Erythroblast (primary cell): ENCODE measurements around the gene OR2V2.
A peak's percentile ranks its signal among the peaks of the same experiment; 100 is the strongest.
"Not testable (repeated sequence)": the region's sequence is repeated elsewhere in the genome, so short reads cannot be mapped to it uniquely, and the experiment has no call there.

Source experiments
- DNase-seq, 2 experiments: peaks; one replicate each; lab custom pipeline; 2025; lab: John Stamatoyannopoulos, UW
- GATA1 ChIP-seq: IDR thresholded peaks from 2 replicates; pipeline ENCODE4 v1.6.1; 2011; ENCODE audit warnings: low read depth, mild to moderate bottlenecking, control low read depth, low read length, moderate library complexity
- POLR2A ChIP-seq: IDR thresholded peaks from 2 replicates; pipeline ENCODE4 v1.6.1; 2011; ENCODE audit warnings: mild to moderate bottlenecking, low read length

OR2V2 gene

DNA sequence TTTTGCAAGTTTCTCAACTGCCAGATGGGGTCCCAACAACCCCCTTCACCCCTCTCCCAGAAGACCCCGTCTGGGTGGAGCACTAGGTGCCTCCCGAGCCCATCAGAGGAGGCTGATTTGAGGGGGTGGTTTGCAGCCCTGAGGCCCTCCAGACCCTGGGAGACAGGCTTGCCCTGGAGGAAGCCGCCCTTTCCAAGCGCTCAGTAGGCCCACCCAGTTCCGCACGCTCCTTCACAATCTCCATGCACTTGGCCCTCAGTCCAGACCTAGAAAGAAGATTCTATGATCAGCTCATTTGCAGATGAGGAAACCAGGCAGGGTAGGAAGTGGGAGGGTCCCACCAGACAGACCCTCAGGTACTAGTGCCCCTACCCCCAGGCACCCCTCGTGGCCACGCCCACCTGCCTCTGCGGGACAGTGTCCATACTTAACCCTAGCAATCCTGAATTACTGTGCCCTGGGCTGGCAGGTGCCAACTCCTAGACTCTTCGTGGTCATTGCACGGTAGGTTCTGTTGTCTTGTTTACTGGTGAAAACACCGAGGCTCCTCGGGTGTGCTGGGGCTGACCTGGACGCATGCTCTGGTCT, 38.7 kb upstream of the OR2V2 start:
- DNase-seq: no peak
- TF ChIP-seq POLR2A: no peak
- no peak for TF ChIP-seq GATA1

DNA sequence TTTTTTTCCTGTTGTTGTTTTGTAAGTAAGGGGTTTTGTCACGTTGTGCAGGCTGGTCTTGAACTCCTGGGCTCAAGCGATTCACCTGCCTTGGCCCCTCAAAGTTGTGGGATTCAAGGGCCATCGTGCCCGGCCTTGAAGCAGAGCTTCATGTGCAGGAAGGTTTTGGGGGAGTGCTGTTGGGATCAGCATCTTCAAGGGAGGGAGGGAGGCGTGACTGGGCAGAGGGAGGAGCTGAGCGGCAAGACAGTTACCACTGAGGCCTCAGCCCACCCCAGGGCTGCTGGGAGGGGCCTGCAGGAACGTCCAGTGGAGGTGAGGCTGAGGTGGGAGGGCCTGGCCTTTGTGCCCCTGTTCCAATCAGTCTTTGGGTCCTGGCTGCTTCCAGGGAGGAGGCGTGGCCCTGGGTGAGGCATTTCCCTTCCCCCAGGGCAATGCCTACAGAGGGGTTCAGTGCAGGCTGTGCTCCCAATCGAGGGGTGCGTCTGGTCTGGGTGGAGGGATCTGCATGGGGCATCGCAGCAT, 37.8 kb upstream of the OR2V2 start:
- DNase-seq: no peak
- TF ChIP-seq POLR2A (no peak), GATA1 (no peak)

DNA sequence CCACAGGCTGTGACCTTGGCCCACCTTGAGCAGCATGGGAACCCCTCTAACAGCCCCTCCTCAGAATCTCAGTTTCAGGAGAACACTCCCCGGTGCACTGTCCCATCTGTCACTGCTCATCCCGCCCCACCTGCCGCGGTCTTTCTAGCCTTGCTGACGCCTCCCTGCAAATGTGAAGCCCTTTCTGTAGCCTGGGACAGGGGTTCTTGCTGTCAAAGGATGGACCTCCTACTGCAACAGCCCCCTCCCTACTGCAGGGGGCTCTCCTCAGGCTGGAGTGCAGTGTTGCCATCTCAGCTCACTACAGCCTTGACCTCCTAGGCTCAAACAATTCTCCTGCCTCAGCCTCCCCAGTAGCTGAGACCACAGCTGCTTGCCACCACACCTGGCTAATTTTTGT, 36.4 kb upstream of the OR2V2 start:
- TF ChIP-seq POLR2A (no peak), GATA1 (no peak)
- DNase-seq: no peak

DNA sequence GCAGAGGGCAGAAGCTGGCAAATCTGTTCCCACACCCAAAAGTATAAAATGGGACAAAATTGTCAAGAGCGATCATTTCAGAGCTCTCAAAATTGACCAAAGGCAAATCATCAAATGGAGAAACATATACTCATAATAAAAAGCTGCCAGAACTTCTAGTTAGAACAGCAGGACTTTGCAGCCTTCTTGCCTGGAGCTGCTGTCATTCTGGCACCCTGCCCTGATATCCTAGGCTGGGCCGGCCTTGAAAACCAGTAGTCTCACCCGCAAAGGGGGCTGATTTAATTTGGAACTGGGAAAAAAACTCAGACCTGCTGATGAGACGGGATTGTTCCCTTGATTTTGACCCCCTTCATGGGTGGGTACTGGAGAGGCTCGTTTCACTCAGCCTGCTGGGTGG, 34.9 kb upstream of the OR2V2 start:
- DNase-seq: no peak
- TF ChIP-seq GATA1 (no peak), POLR2A (no peak)

DNA sequence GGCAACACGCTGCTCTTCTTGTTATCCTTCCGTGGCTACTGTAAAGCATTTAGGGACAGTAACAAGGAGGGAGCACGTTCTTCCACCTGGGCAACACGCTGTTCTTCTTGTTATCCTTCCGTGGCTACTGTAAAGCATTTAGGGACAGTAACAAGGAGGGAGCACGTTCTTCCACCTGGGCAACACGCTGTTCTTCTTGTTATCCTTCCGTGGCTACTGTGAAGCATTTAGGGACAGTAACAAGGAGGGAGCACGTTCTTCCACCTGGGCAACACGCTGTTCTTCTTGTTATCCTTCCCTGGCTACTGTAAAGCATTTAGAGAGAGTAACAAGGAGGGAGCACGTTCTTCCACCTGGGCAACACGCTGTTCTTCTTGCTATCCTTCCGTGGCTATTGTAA, 33.8 kb upstream of the OR2V2 start:
- DNase-seq: not testable (repeated sequence)

- DNase-seq: no peak
- TF ChIP-seq POLR2A (no peak), GATA1 (no peak)
These were observed 33.0 kb upstream of the OR2V2 start for GRCh38 chr5:181114284-181114843.

DNA sequence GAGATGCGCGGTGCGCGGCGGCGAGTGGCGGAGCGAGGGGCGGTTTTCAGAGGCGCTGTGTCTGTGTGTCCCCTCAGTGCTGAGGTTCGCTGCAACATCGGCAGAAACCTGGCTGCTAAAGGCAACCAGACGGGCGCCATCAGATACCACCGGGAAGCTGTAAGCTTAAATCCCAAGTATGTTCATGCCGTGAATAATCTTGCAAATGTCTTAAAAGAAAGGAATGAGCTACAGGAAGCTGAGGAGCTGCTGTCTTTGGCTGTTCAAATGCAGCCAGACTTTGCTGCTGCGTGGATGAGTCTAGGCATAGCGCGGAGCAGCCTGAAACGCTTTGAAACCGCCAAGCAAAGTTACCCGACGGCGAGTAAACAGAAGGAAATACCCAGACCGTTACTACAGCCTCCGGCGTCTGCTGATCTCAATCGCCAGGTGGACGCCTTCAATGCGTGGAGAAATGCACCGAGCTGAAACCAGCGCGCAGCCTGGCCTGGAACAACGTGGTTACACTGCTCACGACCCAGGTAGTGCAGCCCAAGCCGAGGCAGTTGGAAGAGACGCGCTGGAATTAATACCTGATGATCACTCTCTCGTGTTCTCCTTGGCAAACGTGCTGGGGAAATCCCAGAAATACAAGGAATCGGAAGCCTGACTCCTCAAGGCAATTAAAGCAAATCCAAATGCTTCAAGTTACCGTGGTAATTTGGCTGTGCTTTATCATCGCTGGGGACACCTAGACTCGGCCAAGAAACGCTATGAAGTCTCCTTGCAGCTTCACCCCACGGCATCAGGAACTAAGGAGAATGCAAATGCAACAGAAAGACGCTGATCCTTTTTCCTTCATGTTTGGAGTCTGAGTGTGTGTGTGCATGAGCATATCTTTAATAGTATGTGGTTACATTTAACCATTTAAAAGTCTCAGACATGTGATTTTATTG, 32.3 kb upstream of the OR2V2 start:
- DNase-seq: peak; percentile 19 to 30
- no peak for TF ChIP-seq GATA1
- no peak for TF ChIP-seq POLR2A

GRCh38 chr5:181118369-181118768, 29.0 kb upstream of the OR2V2 start:
- no peak for DNase-seq
- TF ChIP-seq GATA1 (no peak), POLR2A (no peak)

DNA sequence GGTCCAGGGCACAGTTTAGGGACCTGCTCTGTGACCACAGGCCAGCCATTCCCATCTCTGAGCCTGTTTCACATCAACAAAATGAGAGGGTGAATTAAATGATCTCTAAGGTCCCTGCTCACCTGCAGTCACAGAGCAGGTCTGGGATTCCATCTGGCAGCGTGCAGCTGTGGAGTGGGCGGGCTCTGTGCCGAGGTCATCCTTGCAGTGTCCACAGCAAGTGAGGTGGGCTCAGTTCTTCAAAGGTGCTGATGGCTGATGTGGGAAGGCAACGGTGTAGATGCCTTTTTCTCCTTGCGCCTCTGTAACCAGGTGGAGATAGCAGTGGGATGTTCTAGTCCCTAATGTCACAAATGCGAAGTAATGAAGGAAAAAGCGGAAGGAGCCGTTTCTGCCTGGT, 28.3 kb upstream of the OR2V2 start:
- no peak for TF ChIP-seq GATA1
- no peak for TF ChIP-seq POLR2A
- DNase-seq: no peak

DNA sequence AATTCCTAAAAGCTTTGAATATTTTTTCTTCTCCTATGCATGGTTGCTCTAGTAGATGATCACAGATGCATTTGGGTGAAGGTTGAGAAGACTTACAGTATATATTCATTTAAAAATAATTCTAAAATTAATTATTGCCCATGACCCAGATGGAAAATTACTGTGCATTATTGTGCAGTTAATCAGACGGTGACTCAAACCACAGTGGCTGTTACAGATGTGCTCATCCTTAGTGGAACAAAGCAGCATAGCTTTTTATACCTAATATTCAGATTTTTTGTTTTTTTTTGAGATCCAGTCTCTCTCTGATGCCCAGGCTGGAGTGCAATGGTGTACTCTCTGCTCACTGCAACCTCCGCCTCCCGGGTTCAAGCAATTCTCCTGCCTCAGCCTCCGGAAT, 27.1 kb upstream of the OR2V2 start:
- no peak for DNase-seq
- TF ChIP-seq GATA1 (no peak), POLR2A (no peak)

DNA sequence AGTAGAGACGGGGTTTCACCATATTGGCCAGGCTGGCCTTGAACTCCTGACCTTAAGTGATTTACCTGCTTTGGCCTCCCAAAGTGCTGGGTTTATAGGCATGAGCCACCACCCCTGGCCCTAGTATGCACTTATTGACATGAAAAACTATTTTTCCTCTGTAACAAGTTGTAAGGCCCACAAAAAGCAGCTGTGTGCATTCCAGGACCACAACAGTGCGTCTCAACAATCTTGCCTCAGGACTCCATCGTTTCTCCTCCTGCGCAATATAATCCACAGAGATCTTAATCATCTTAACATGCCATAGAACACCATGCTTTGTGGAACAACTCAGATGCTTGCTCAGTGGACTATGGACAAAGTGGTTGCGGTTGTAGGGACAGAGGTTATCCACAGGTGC, 26.6 kb upstream of the OR2V2 start:
- DNase-seq: no peak
- TF ChIP-seq GATA1 (no peak), POLR2A (no peak)

DNA sequence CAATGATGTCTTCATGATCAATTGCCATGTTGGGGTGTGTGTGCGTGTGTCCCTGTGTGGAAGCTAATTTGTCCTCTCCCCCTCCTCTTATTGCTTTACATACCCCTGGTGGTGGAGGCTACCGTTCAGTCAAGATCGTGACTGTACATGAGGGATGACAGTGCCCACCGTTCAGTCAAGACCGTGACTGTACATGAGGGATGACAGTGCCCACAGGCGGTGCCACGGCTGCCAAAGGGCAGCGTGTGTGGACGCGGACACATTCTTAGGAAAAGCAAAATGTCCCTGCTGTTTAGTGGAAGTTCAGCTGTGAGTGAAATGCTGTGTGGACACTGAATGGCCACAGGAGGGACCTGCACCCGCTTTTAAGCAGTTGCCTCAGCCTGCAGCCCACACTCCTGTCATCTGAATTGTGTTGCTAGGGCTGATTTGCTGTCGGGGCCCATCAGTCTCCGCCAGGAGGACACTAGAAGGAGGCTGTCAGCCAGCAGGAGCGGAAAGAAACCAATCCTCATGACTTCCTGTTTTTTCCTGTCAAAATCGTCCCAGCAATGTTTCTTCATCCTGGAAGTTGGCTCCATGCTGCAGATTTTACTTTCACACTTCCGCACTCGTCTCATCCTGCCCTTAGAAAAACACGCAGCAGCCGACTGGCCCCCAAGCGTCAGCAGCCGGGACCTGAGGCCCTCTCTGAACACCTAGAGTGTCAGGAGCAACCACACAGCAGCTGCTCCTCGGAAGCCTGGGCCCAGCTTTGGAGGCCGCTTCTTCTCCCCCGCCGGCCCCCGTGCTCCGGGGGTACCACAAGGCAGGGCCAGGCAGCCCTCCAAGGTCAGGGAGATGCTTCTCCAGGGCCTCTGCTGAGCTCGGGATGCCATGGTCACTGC, 25.5 kb upstream of the OR2V2 start:
- TF ChIP-seq GATA1 (no peak), POLR2A (no peak)
- peak in 1 of 2 experiments; percentile 24 for DNase-seq

GRCh38 chr5:181124526-181124925, 22.9 kb upstream of the OR2V2 start:
- no peak for DNase-seq
- TF ChIP-seq POLR2A (no peak), GATA1 (no peak)
